ENCODE measurements around the gene CAND2. TPM values are rescaled to one million over a fixed set of nuclear protein-coding genes. Genes with fewer than 3 reads are reported as not detected.

CAND2 gene
- total RNA-seq, 1 experiment from 2014 or later = not detected

DNA sequence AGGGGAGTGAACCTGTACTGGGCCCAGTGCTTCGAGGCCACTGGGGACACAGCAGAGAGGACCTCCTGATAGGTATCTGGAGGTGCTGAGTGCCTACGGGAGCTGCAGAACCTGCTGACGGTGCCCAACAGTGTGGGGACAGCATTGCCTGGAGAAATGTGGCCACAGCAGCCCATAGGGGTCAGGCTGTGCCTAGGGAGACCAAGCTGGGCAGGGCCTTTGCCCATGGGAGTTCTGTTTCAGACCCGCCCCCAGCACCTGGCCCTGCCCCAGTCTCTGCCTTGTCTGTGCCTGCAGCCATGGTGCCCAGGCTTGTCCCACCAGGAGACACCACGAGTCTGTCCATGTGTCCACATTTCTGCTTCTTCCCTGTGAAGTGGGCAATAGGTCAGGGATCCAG lies 60.1 kb downstream of the CAND2 start:
- no TSS peak for BruUV-seq (replicated peaks)
- Mint-ChIP-seq H3K27ac (ENCODE audit: unreplicated experiment) (no peak overlapping the region), H3K9me3 (ENCODE audit: low read depth, unreplicated experiment) (no peaks in the 10 kb centered on the region), H3K36me3 (ENCODE audit: insufficient read depth, unreplicated experiment) (no peaks in the 10 kb centered on the region), H3K4me1 (ENCODE audit: low read depth, unreplicated experiment) (no peaks in the 10 kb centered on the region), H3K27me3 (ENCODE audit: unreplicated experiment) (peaks cover 91% of the 10 kb centered on the region), H3K4me3 (ENCODE audit: low read depth, unreplicated experiment) (no peak overlapping the region)
- CTCF ChIA-PET = no interaction called here
- intact Hi-C loops (cut with micrococcal nuclease; ENCODE audit: unreplicated experiment) = no loop called here
- no peak for TF ChIP-seq CTCF (IDR thresholded peaks at IDR 0.05; ENCODE audit: unreplicated experiment)
- DNase-seq = no peak

DNA sequence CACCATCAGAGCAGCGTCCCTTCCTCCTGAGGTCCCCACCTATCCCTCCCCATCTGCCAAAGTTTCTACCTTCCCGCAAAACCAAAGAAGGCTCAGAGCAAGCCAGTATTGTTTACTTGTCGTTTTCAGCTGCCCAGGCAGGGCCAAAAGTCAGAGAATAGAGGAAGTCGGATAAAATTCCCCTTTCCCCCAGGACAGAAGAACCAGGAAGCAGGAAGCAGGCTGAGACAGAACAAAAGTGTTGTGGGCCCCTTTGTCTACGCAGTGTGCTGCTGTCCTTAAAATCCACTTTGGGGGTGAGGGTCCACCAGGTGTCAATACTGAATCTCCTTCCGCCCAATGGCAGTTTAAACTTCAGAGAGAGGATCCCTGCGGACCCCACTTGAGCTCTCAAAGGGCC lies 63.4 kb downstream of the CAND2 start:
- intact Hi-C loops (cut with micrococcal nuclease; ENCODE audit: unreplicated experiment) = no loop called here
- no peak for TF ChIP-seq CTCF (IDR thresholded peaks at IDR 0.05; ENCODE audit: unreplicated experiment)
- Mint-ChIP-seq H3K9me3 (ENCODE audit: low read depth, unreplicated experiment) (no peaks in the 10 kb centered on the region), H3K36me3 (ENCODE audit: insufficient read depth, unreplicated experiment) (no peaks in the 10 kb centered on the region), H3K4me3 (ENCODE audit: low read depth, unreplicated experiment) (no peak overlapping the region), H3K27me3 (ENCODE audit: unreplicated experiment) (peaks cover 81% of the 10 kb centered on the region), H3K4me1 (ENCODE audit: low read depth, unreplicated experiment) (no peaks in the 10 kb centered on the region), H3K27ac (ENCODE audit: unreplicated experiment) (no peak overlapping the region)
- BruUV-seq (replicated peaks) = no TSS peak
- CTCF ChIA-PET = no interaction called here
- DNase-seq = no peak

GRCh38 chr3:12861611-12862010 lies 65.1 kb downstream of the CAND2 start:
- peaks cover 81% of the 10 kb centered on the region for H3K27me3 Mint-ChIP-seq (ENCODE audit: unreplicated experiment)
- BruUV-seq (replicated peaks) = no TSS peak
- no peak overlapping the region for H3K4me3 Mint-ChIP-seq (ENCODE audit: low read depth, unreplicated experiment)
- no peak for DNase-seq
- H3K36me3 Mint-ChIP-seq (ENCODE audit: insufficient read depth, unreplicated experiment) = no peaks in the 10 kb centered on the region
- no peak overlapping the region for H3K27ac Mint-ChIP-seq (ENCODE audit: unreplicated experiment)
- H3K9me3 Mint-ChIP-seq (ENCODE audit: low read depth, unreplicated experiment) = peaks cover 9% of the 10 kb centered on the region
- intact Hi-C loops (cut with micrococcal nuclease; ENCODE audit: unreplicated experiment) = no loop called here
- no peak for TF ChIP-seq CTCF (IDR thresholded peaks at IDR 0.05; ENCODE audit: unreplicated experiment)
- H3K4me1 Mint-ChIP-seq (ENCODE audit: low read depth, unreplicated experiment) = no peaks in the 10 kb centered on the region
- CTCF ChIA-PET = interaction anchor here (0.5 kb wide), 1 partner anchor 160 kb away, joined by 6 read pairs; no protein-coding TSS in a partner anchor

- Mint-ChIP-seq H3K4me3 (ENCODE audit: low read depth, unreplicated experiment) (no peak overlapping the region), H3K27ac (ENCODE audit: unreplicated experiment) (no peak overlapping the region), H3K4me1 (ENCODE audit: low read depth, unreplicated experiment) (no peaks in the 10 kb centered on the region), H3K9me3 (ENCODE audit: low read depth, unreplicated experiment) (peaks cover 9% of the 10 kb centered on the region), H3K36me3 (ENCODE audit: insufficient read depth, unreplicated experiment) (no peaks in the 10 kb centered on the region), H3K27me3 (ENCODE audit: unreplicated experiment) (peaks cover 75% of the 10 kb centered on the region)
- no TSS peak for BruUV-seq (replicated peaks)
- intact Hi-C loops (cut with micrococcal nuclease; ENCODE audit: unreplicated experiment) = no loop called here
- DNase-seq = no peak
- TF ChIP-seq CTCF (IDR thresholded peaks at IDR 0.05; ENCODE audit: unreplicated experiment) = no peak
- CTCF ChIA-PET = interaction anchor here (0.7 kb wide), 1 partner anchor 102 kb away, joined by 3 read pairs; no protein-coding TSS in a partner anchor
Observed at GRCh38 chr3:12862387-12862786, 65.9 kb downstream of the CAND2 start.
